Activated CD8-positive, alpha-beta memory T cell treated with anti-CD3 and anti-CD28 coated beads, Interleukin-2, amount 10 ng/mL, durations not matched to agents 7 days and 5 days (primary cell): Measurements from ENCODE around the gene SLC25A21. TPM values are rescaled to one million over a fixed set of nuclear protein-coding genes. Genes with fewer than 3 reads are reported as not detected.

Source experiments
- ATAC-seq: fragments of 150-1000 bp; cut with Tn5 transposase; one replicate; pipeline ENCODE4 v1.10.0; 2021; ENCODE audit warnings: moderate library complexity
- CTCF ChIA-PET: fragments of 350-600 bp; sonication (Branson Sonifier 250); formaldehyde crosslinking; loops from one replicate; lab custom pipeline; 2021; ENCODE audit warnings: antibody characterized with exemption; lab: Charles Lee
- DNase-seq: peaks from one replicate; pipeline ENCODE4 v3.0.0-alpha.2; 2020
- H3K27ac Mint-ChIP-seq: one replicate; pipeline ENCODE4 v1.8.0; 2021; ENCODE audit warnings: mild to moderate bottlenecking, mixed read lengths
- H3K27me3 Mint-ChIP-seq: one replicate; pipeline ENCODE4 v1.8.0; 2021; ENCODE audit warnings: mixed read lengths
- H3K36me3 Mint-ChIP-seq: one replicate; pipeline ENCODE4 v1.8.0; 2021; ENCODE audit warnings: mild to moderate bottlenecking, mixed read lengths
- H3K4me1 Mint-ChIP-seq: one replicate; pipeline ENCODE4 v1.8.0; 2021; ENCODE audit warnings: mixed read lengths
- H3K4me3 Mint-ChIP-seq: one replicate; pipeline ENCODE4 v1.8.0; 2021; ENCODE audit warnings: mild to moderate bottlenecking, moderate library complexity, mixed read lengths
- H3K9me3 Mint-ChIP-seq: one replicate; pipeline ENCODE4 v1.8.0; 2022; ENCODE audit warnings: low read depth, mixed read lengths
- total RNA-seq, 2 experiments: library from RNA; stranded (reverse); gene quantifications; one replicate each; pipeline ENCODE4 v1.2.3, GENCODE V29; 2021

SLC25A21 gene
- total RNA-seq, 2 experiments from 2014 or later, result not detected

DNA sequence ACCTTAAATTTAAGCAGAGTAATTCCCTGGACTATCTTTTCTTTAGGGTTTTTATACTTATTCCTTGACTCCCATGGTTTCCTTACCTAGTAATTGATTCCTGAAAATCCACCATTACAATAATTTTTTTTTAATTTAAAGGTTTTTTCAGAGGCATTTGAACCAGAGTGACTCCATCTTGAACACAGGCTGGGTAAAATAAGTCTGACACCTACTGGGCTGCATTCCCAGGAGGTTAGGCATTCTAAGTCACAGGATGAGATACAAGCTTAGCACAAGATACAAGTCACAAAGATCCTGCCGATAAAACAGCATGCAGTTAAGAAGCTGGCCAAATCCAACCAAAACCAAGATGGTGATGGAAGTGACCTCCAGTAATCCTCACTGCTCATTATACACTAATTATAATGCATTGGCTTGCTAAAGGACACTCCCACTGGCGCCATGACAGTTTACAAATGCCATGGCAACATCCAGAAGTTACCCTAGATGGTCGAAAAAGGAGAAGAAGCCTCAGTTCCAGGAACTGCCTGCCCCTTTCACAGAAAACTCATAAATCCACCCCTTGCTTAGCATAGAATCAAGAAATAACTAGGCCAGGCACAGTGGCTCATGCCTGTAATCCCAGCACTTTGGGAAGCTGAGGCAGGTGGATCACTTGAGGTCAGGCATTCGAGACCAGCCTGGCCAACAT is 53.6 kb downstream of the SLC25A21 start:
- ATAC-seq (no peak), DNase-seq (no peak)
- no peak overlapping the region for H3K27ac Mint-ChIP-seq
- no peak overlapping the region for H3K4me3 Mint-ChIP-seq
- no peaks in the 10 kb centered on the region for H3K36me3 Mint-ChIP-seq
- H3K9me3 Mint-ChIP-seq, result no peaks in the 10 kb centered on the region
- CTCF ChIA-PET, result no interaction called here
- H3K27me3 Mint-ChIP-seq, result no peaks in the 10 kb centered on the region
- no peaks in the 10 kb centered on the region for H3K4me1 Mint-ChIP-seq

DNA sequence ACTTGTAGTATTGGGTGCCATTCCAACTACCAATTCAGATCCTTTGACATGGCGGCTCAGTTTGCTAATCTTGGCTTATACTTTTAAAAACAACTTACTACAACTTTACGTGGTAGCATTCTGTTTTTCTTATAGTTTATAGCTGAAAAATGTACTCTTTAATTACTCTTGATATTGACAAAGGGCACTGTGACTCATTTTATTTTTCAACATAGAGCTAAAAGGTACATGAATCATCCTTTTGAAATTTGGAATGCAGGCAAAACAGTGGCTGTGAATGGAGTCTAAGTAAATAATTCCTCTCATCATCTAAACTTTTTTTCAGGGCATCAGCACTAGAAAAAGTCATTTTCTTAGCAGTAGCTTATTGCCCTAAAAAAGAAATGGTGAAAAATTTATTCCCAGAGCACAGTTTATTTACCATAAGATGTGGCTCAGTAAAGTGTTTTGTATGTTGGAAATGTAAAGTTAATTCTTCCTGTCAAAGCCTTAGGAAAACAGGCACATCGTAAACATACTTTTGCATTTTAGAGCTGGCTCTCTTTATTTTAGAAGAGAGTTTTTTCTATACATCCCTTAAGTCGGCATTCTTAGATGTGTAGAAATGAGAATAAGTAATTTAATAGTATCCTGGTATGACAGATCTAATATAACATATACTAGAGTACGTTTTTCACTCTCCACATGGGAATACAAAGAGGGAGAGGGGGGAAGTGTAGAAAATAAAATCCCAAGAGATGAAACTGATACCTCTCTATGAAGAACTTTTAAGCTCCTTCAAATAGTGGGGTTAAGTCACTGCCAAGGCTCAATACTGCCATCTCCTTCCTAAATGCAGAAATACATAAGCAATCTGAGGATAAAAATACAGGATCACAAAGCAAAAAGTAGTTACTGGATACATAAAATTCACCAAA is 55.2 kb downstream of the SLC25A21 start:
- Mint-ChIP-seq H3K36me3 (no peaks in the 10 kb centered on the region), H3K4me1 (no peaks in the 10 kb centered on the region), H3K9me3 (no peaks in the 10 kb centered on the region), H3K27ac (no peak overlapping the region), H3K27me3 (no peaks in the 10 kb centered on the region), H3K4me3 (no peak overlapping the region)
- ATAC-seq (no peak), DNase-seq (no peak)
- CTCF ChIA-PET, result no interaction called here

DNA sequence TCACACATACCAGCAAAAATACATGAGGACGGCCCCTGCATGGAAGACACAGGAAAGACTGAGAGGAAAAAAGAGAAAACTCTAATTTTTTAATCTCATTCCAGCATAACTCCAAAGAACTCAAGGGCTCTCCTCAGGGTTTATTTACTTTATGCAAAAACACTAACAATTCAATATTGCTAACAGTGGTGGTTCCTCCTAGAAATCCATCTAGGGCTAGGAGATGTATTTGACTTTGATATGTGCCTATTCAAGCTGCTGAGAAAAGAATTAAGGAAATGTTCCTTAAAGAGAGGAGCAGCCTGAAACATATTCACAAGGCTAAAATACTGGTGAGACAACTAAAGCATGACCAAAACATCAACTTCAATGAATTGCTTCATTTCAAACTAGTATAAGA is 57.0 kb downstream of the SLC25A21 start:
- H3K4me3 Mint-ChIP-seq, result no peak overlapping the region
- no peak overlapping the region for H3K27ac Mint-ChIP-seq
- H3K27me3 Mint-ChIP-seq, result no peaks in the 10 kb centered on the region
- no peaks in the 10 kb centered on the region for H3K36me3 Mint-ChIP-seq
- CTCF ChIA-PET, result no interaction called here
- ATAC-seq (no peak), DNase-seq (no peak)
- no peaks in the 10 kb centered on the region for H3K4me1 Mint-ChIP-seq
- no peaks in the 10 kb centered on the region for H3K9me3 Mint-ChIP-seq

DNA sequence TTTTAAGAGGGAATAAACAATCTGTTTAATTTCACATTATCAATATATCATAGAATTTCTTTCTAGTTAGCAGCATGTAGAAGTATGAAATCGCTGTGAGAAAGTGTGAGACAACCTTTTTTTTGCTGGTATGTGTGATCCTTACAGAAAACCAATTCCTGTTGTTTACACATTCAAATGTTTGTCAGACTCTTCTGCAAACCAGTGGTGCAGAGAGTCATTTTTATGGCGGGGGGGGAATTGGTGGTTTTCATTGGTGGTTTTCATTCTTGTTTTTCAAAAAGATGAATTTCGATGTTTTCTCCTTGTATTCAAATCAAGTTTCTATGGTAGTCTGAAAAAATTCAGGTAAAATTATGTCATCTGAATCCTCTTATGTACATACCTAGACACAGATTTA is 57.8 kb downstream of the SLC25A21 start:
- Mint-ChIP-seq H3K4me1 (no peaks in the 10 kb centered on the region), H3K36me3 (no peaks in the 10 kb centered on the region), H3K27me3 (no peaks in the 10 kb centered on the region), H3K4me3 (no peak overlapping the region), H3K27ac (no peak overlapping the region), H3K9me3 (no peaks in the 10 kb centered on the region)
- DNase-seq (no peak), ATAC-seq (no peak)
- CTCF ChIA-PET, result no interaction called here

DNA sequence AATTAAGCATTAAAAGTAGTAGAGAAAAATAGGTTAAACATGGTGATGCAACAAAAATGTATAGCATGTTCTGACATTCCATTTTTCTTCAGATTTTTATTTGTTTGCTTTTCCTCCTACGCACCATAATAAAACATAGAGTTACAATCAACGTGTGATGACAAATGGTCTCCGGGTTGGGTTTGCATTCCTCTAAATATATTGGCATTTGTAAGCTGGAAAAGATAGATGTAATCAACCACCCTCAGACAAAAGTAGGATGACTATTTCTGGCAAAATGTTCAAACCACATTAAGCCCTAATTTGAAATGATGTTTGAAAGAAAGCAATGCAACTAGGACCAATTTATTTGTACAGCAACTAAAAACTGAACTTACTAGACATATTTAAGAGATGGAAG is 58.4 kb downstream of the SLC25A21 start:
- Mint-ChIP-seq H3K4me3 (no peak overlapping the region), H3K27ac (no peak overlapping the region), H3K36me3 (no peaks in the 10 kb centered on the region), H3K4me1 (no peaks in the 10 kb centered on the region), H3K9me3 (no peaks in the 10 kb centered on the region), H3K27me3 (no peaks in the 10 kb centered on the region)
- no peak for ATAC-seq
- CTCF ChIA-PET, result no interaction called here
- DNase-seq, result no peak

DNA sequence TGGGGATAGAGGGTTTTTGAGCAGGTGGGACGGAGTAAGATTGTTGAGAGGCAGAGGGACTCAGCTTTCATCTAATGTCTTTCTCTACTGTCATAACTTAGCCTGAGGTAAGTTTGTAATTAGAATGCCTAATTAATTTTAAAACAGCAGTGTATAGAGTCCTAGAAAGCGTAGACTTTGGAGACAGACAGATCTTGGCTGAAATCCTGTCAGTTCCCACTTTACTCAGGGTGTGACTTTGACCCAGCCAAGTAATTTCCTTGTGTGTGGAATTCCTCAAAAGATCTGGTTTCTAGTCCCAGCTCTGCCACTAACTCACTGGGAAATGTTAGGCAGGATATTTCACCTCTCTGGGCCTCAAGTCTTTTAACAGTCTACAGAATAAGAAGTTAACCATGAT is 74.3 kb downstream of the SLC25A21 start:
- H3K4me1 Mint-ChIP-seq, result no peaks in the 10 kb centered on the region
- H3K27me3 Mint-ChIP-seq, result no peaks in the 10 kb centered on the region
- no peak for ATAC-seq
- H3K27ac Mint-ChIP-seq, result no peak overlapping the region
- H3K36me3 Mint-ChIP-seq, result no peaks in the 10 kb centered on the region
- H3K4me3 Mint-ChIP-seq, result no peak overlapping the region
- peaks cover 5% of the 10 kb centered on the region for H3K9me3 Mint-ChIP-seq
- CTCF ChIA-PET, result no interaction called here
- DNase-seq, result no peak

DNA sequence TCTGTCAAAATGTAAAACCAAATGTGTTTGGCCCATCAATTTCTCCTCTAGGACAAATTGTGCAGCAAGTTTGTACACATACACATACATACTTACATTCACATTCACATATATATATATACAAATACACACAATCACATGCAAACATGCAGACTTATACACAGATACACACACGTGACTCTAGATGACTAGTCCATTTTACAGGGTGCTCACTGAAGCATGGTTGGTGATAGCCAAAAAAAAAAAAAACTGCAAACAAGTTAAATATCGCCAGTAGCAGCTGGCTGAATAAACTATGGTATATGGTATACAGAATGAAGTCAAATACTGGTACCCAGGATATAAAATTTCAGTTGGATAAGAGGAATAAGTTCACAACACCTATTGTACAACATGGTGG is 77.9 kb downstream of the SLC25A21 start:
- Mint-ChIP-seq H3K4me1 (no peaks in the 10 kb centered on the region), H3K27ac (no peak overlapping the region), H3K27me3 (no peaks in the 10 kb centered on the region), H3K4me3 (no peak overlapping the region), H3K9me3 (peaks cover 5% of the 10 kb centered on the region), H3K36me3 (no peaks in the 10 kb centered on the region)
- ATAC-seq, result no peak
- no peak for DNase-seq
- CTCF ChIA-PET, result no interaction called here

DNA sequence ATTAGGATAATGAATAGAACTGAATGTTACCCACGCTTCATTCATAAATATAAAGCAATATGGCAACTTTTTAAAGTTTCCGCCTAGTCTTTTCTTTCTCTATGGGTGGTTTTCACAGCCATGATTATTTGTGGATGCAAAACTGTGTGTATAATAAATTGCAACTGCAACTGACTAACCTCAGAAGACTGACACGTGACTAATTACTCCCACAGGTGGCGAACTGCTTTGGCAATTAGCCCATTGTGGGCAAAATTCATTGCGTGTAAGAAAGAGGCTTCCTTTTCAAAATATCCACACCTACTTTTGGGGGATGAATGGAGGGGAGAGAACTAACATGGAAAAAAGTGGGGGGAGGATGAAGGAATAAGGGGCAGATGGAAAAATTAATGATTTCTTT is 79.0 kb downstream of the SLC25A21 start:
- H3K4me3 Mint-ChIP-seq, result no peak overlapping the region
- CTCF ChIA-PET, result no interaction called here
- H3K9me3 Mint-ChIP-seq, result peaks cover 3% of the 10 kb centered on the region
- no peak for DNase-seq
- no peak for ATAC-seq
- no peaks in the 10 kb centered on the region for H3K4me1 Mint-ChIP-seq
- H3K36me3 Mint-ChIP-seq, result no peaks in the 10 kb centered on the region
- no peaks in the 10 kb centered on the region for H3K27me3 Mint-ChIP-seq
- H3K27ac Mint-ChIP-seq, result no peak overlapping the region

DNA sequence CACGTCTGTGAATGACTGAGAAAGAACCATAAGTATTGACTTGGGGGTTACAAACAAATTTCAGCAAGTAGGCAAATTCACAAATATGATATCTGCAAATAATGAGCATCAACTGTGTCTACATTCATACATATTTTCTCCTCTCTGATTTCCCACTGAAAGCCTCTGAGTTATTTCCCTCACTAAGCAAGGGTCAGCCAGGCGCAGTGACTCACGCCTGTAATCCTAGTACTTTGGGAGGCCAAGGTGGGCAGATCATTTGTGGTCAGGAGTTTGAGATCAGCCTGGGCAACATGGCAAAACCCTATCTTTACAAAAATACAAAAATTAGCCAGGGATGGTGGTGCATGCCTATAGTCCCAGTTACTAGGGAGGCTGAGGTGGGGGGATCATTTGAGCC is 80.8 kb downstream of the SLC25A21 start:
- ATAC-seq (no peak), DNase-seq (no peak)
- Mint-ChIP-seq H3K27me3 (no peaks in the 10 kb centered on the region), H3K9me3 (peaks cover 3% of the 10 kb centered on the region), H3K4me3 (no peak overlapping the region), H3K36me3 (no peaks in the 10 kb centered on the region), H3K27ac (no peak overlapping the region), H3K4me1 (no peaks in the 10 kb centered on the region)
- CTCF ChIA-PET, result no interaction called here

DNA sequence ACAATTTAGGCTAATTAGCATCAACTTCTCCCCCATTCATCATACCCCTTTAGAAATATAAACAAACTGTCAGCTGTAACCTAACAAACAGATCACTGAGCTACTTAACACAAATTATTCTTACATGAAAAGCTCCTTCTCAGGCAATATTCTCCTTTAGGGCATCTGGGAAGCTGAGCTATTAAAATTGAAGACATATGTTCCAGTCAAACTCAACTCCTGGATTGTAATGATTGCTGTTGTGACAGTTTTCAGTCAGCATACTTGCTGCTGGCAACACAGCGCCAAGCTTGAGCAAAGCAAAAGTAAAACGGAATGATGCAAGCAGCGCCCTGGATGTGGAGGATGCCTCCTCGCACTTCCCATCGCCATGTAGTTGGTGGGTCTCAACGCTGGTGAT is 82.4 kb downstream of the SLC25A21 start:
- peaks cover 3% of the 10 kb centered on the region for H3K9me3 Mint-ChIP-seq
- H3K4me3 Mint-ChIP-seq, result no peak overlapping the region
- DNase-seq, result no peak

DNA sequence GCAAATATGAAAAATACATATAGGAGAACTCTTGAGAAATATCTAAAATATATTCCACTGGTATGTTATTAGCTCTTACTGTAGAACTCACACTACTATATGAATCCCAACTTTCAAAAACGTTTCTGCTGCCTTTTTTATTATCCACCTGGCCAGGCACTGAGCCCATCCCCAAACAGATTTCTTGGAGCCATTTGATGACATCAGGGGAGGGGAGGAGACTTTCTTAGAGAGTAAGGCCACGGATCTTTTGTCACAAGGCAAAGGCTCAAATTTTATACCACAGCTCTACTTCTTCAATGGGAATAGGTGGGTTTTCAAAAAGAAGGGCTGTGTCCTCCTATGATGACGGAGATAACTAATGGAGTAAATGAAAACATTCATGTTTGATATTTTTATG is 83.0 kb downstream of the SLC25A21 start:
- ATAC-seq (no peak), DNase-seq (no peak)
- no peak overlapping the region for H3K4me3 Mint-ChIP-seq
- peaks cover 3% of the 10 kb centered on the region for H3K9me3 Mint-ChIP-seq
- no peak overlapping the region for H3K27ac Mint-ChIP-seq
- no peaks in the 10 kb centered on the region for H3K4me1 Mint-ChIP-seq
- H3K27me3 Mint-ChIP-seq, result no peaks in the 10 kb centered on the region
- CTCF ChIA-PET, result no interaction called here
- no peaks in the 10 kb centered on the region for H3K36me3 Mint-ChIP-seq

More for the DNA sequence above, 82.4 kb downstream of the SLC25A21 start:
- no peaks in the 10 kb centered on the region for H3K4me1 Mint-ChIP-seq
- no peak overlapping the region for H3K27ac Mint-ChIP-seq
- CTCF ChIA-PET, result no interaction called here
- H3K36me3 Mint-ChIP-seq, result no peaks in the 10 kb centered on the region
- H3K27me3 Mint-ChIP-seq, result no peaks in the 10 kb centered on the region
- no peak for ATAC-seq

DNA sequence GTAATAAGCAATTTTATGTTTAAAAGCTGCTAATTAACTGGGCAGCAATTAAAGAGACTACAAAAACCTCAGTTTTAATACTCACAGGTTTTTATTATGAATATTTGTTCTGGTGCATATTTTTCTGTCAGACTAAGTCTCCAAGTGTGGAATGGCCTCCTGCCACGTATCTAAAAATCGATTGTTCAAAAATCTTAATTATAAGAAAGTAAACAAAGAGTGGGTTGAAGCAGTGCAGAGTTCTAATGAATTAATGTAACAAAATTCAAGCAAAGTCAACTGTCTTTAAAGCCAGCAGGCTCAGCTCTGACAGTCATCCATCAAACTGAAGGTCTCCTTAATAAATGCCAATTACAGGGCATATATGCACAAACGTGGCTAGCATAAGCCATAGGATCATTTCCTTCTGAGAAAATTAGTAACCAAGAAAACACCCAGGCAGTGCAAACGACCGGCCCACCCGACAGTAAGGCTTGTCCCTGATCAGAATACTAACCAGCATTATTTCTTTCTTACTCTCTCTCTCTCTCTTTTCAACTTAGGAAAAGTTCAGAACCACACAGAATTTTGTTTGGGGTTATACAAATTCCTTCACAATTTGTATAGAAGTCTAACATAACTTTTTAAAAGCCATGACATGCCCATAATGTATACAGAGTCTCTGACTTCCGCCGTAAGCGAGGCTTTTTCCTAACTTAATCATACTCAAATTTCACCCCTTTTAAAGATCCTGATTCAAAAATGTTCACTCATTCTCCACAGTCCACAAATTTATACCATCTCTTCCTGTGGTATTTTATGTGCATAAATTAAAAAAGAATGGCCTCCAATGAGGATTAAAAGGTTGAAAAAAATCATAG is 83.8 kb downstream of the SLC25A21 start:
- H3K27me3 Mint-ChIP-seq, result no peaks in the 10 kb centered on the region
- no peaks in the 10 kb centered on the region for H3K9me3 Mint-ChIP-seq

DNA sequence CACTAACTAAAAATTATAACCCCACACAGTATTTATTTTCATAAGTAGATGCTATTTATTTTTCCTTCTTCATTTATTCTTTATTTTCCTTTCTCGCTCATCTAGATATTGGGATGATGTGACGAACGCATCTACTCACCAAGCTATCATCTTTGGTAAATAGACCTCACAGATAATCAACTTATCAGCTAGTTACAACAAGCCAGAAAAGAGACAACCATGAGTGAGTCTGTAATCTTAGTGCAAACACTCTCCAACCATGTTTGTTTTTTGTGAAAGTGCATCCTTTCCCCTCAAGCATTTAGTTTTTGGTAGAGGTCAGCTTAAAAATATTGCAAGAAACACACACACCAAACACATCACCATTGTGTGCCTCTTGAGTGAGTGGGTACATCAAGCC is 84.9 kb downstream of the SLC25A21 start:
- CTCF ChIA-PET, result no interaction called here
- ATAC-seq, result no peak
- Mint-ChIP-seq H3K27me3 (no peaks in the 10 kb centered on the region), H3K4me3 (no peak overlapping the region), H3K9me3 (no peaks in the 10 kb centered on the region), H3K4me1 (no peaks in the 10 kb centered on the region), H3K36me3 (no peaks in the 10 kb centered on the region), H3K27ac (no peak overlapping the region)
- no peak for DNase-seq

More for the DNA sequence above, 83.8 kb downstream of the SLC25A21 start:
- CTCF ChIA-PET, result no interaction called here
- ATAC-seq, result no peak
- no peak overlapping the region for H3K4me3 Mint-ChIP-seq
- H3K36me3 Mint-ChIP-seq, result no peaks in the 10 kb centered on the region
- H3K27ac Mint-ChIP-seq, result no peak overlapping the region
- no peaks in the 10 kb centered on the region for H3K4me1 Mint-ChIP-seq
- DNase-seq, result no peak
